Kidney glomerular epithelial cell (primary cell): ENCODE measurements around the gene TBC1D20.
A peak's percentile ranks its signal among the peaks of the same experiment; 100 is the strongest.
"Not testable (repeated sequence)": the region's sequence is repeated elsewhere in the genome, so short reads cannot be mapped to it uniquely, and the experiment has no call there.

Experiments used
- DNase-seq: peaks from one replicate; lab custom pipeline; 2025; lab: John Stamatoyannopoulos, UW

The TBC1D20 gene

GRCh38 chr20:462199-462991, at the start of gene TBC1D20:
Gene TBC1D20, minus strand, starts transcription at chr20:462533. Its CDS starts 128 bp downstream, at chr20:462405.
- peak; percentile 75 for DNase-seq

GRCh38 chr20:510328-511057, 48.2 kb upstream of the TBC1D20 start:
- DNase-seq, result not testable (repeated sequence)

DNA sequence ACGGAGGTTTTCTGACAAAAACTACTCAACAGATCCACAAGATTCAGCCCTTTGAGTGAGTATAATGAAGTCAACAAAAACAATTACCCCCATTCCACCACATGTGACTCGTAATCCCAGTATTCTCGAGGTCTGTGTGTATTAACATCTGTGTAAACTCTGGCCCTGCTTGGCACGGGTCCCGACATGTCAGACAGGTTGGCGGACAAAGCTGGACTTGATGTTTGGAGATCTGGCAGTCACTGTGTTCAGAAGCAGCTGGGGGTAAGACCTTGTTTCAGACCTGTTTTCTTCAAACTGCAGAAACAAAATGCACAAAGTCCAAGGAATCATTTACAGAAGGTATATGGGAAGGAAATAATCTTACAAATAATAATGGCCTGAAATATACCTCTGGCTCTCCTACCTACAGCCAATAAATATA, 46.0 kb upstream of the TBC1D20 start:
- DNase-seq, result not testable (repeated sequence)

GRCh38 chr20:507761-508332, 45.5 kb upstream of the TBC1D20 start:
- no peak for DNase-seq

DNA sequence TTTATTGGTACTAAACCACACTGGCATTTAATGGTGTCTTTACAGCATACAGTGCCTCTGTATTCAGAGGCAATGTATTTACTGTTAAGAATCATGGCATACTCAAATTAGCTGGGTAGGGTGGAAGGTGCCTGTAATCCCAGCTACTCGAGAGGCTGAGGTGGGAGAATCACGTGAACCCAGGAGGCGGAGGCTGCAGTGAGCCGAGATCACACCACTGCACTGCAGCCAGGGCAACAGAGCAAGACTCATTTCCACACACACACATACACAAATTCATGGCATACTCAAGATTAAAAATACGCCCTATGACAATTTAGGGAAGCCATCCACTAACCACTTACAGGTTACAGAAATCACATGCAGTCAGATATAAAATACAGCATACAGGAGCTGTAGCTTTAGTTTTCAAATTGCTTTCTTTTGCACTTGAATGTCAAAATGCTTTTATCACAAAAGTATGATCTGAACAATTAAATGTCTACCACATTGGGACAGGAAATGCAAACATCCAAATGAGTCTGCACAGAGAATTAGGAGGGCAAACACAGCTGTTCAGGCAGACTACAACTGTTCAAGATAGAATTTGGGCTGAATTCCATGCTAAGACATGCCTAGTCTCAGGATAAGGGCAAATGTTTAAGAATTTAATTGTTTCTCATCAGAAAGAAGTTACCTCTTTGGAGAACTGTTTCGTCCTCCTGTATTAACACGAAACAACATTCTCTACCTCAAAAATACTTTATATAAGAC, 44.8 kb upstream of the TBC1D20 start:
- no peak for DNase-seq

GRCh38 chr20:504632-505075, 42.3 kb upstream of the TBC1D20 start:
- no peak for DNase-seq

DNA sequence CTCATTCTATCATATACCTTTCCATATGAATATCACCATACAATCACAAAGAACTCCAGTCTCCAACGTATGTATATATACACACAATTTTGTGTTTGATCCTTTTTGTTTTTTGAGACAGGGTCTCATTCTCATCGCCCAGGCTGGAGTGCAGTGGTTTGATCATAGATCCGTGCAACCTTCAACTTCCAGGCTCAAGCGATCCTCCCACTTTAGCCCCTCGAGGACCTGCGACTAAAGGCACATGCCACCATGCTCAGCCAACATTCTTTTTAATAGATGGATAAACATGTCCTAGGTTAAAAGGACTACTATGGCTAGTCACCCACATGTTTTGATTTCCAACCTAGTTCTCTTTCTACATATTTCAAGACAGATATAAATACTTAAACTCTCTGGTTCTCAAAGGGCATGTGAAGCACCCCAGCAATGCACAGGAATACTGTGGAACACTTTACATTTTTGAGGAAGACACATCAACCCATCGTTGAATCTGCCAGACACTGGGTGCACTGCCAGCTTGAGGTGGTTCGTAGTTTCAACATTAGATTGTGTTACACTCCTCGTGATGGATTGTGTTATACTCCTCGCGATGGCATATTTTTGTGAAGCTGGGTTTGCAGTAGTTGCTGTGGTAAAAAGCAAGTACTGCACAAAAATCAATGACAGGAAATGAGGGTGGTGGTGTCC, 40.9 kb upstream of the TBC1D20 start:
- DNase-seq, result no peak

- no peak for DNase-seq
These were observed 35.6 kb upstream of the TBC1D20 start for GRCh38 chr20:497979-498378.

DNA sequence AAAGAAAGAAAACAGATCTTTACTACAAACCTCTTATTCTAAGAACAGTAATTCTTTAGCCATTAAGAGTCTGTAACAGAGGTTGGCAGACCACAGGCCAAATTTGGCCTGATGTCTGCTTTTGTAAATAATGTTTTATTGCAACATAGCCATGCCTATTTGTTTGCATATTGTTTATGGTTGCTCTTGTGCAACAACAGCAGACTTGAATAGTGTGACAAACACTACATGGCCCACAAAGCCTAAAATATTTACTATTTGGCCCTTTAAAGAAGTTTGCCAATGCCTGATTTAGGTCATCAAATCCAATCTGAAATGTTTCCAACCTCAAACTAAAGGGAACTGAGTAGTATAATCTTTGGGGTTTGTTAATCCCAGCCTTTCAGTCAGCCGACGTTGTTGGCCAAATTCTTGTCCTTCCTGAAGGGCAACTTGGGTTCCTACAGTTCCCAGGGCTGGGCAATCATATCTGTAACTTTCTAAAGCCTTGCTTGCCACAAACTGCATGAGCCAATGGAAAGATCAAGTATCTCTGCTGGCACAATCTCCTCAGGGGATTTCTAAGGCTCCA, 33.9 kb upstream of the TBC1D20 start:
- no peak for DNase-seq

- DNase-seq, result no peak
These were observed 29.8 kb upstream of the TBC1D20 start for GRCh38 chr20:492159-492558.

DNA sequence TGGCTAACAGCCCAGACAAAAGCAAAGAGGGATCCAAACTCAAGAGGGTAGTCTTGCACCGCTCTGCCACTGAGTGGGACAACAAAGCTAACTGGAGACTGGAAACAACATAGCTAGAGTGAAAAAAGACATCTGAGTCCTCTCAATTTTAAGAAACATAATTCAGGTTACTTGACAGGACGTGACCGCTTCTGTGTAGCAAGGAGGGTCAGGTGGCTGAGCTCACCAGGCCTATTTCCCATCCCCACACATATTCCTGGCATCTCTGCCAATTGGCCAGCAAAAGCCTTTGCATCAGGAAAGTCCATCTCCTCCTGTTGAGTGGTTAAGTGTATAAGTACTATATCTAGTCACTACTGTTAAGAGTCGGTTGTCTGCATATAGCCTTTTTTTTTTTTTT, 25.3 kb upstream of the TBC1D20 start:
- DNase-seq, result no peak

- no peak for DNase-seq
These were observed 21.7 kb upstream of the TBC1D20 start for GRCh38 chr20:483815-484644.

DNA sequence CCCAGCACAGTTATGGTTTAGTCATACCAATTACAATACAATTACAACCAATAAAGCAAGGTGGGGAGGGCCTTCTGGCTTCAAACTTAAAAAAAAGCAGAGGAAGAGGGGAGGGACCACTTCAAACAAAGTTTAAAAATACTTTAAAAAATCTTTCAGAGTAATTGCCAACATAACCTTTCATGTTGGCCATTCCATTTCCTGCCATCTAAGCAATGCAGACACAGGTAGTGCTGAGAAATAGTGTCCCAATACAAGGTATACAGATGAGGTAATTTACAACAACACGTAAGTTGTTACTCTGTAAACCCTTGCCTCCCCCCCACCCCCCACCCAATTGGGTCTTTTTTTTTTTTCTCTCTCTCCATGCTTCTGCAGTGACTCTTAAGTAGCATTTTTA, 18.8 kb upstream of the TBC1D20 start:
- DNase-seq, result no peak

DNA sequence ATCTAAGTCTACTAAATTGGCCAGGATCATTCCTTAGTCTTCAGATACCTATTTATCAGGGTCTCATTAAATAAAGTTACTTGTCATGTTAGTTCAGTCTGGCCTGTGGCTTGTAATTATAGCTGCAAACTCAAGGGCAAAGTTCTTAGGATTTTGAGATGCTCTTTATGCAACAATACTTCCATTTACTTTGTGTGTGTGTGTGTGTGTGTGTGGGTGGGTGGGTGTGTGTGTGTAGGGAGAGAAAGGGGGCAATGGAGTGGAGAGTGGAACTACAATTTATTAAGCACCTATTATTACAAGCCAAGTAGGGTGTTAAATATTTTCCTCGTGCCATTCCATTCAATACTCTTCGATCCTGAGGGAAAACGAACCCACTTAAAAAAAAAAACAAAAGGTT, 17.7 kb upstream of the TBC1D20 start:
- DNase-seq, result no peak

- DNase-seq, result no peak
These were observed 17.2 kb upstream of the TBC1D20 start for GRCh38 chr20:479487-479886.

DNA sequence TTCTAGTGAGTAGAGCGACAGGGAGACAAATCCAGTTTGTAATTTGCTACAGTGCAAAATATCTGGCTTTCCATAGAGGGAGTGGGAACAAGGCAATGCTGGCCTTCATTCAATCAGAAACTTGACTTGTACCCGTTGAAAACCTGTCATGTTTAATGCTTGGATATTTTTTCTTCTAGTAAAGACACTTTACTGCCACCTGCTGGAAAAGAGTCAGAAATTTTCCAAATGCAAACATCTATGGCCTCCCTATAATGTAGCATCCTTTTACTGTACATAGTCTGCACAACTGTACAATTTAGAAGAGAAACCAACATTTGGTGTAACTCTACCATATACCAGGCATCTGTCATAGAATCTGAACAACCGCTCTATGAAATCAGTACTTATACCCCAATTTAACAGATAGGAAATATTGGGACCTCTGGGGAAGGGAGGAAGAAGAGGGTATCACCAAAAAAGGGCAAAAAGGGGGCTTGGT, 16.7 kb upstream of the TBC1D20 start:
- peak; percentile 48 for DNase-seq

DNA sequence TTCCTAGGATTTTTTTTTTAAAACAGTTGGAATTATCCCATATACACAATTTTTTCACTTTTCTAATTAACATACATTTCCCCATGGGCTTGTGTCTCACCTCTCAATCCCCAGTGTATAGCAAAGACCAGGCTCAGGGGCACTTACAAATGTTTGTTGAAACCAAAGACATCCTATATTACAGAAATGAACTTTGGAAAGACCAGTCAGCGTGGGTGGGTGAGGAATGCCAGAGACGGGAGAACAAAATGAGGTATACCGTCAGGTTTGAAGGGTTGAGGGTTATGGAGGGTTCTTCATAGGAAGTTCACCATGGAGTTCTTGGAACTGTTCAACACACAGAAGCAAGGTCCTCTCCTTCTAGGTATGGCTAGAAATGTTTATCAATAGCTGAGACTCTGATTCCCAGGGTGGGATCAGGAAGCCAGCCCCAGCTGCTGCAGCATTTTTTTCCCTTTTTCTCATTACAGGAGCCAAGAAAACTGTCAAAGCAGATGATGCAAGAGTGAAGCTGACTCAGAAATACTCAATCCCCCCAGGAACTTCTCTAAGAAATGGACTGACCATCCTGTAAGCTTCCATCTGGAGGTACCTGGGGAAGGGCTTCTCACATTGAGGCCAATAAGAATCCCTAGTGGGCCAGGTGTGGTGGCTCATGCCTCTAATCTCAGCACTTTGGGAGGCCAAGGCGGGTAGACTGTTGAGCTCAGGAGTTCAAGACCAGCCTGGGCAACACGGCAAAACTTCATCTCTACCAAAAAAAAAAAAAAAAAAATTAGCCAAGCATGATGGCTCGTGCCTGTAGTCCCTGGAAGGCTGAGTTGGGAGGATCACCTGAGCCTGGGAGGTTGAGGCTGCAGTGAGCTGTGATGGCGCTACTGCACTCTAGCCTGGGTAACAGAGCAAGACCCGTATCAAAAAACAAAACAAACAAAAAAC, 15.9 kb upstream of the TBC1D20 start:
- no peak for DNase-seq

DNA sequence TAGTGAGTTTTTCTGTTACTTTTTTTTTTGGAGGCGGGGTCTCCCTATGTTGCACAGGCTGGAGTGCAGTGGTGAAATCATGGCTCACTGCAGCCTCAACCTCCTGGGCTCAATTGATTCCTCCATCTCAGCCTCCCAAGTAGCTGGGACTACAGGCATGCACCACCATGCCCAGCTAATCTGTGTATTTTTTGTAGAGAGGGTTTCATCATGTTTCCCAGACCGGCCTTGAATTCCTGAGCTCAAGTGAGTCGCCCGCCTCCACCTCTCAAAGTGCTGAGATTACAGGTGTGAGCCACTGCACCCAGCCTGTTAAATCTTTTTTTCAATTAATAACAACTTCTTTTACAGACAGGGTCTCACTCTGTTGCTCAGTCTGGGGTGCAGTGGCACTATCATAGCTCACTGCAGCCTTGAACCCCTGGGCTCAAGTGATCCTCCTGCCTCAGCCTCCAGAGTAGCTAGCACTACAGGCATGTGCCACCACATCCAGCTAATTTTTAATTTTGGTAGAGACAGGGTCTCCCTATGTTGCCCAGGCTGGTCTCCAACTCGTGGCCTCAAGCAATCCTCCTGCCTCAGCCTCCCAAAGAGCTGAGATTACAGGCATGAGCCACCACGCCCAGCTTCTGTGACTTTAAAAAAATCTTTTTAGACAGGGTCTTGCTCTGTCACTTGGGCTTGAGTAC, 14.4 kb upstream of the TBC1D20 start:
- DNase-seq, result not testable (repeated sequence)
